Thoracic aorta (tissue), 2 donors: ENCODE results near the gene CCL24. TPM values are rescaled to one million over a fixed set of nuclear protein-coding genes. Genes with fewer than 3 reads are reported as not detected.

Experiments used
- ATAC-seq: fragments of 150-250 bp; one replicate; pipeline ENCODE4 v1.8.0; 2017; ENCODE audit warnings: low read depth; ENCODE audit not compliant: insufficient number of reproducible peaks, low FRiP score
- DNase-seq: peaks from one replicate; pipeline ENCODE4 v3.0.0-alpha.2; 2020; ENCODE audit warnings: low spot score
- H3K27ac ChIP-seq, 2 donors: fragments of 200-600 bp; sonication (generic); 1 replicate in 1 of 2; 2 replicates in 1 of 2; pipeline ENCODE4 v1.5.1; 2016; ENCODE audit warnings: mild to moderate bottlenecking in 2 of 2, moderate library complexity in 2 of 2
- H3K27me3 ChIP-seq: fragments of 200-600 bp; sonication (generic); replicated peaks from 2 replicates; pipeline ENCODE4 v1.6.0; 2016; ENCODE audit warnings: mild to moderate bottlenecking; ENCODE audit not compliant: insufficient read depth
- H3K36me3 ChIP-seq: fragments of 200-600 bp; sonication (generic); one replicate; pipeline ENCODE4 v1.5.1; 2016
- H3K4me1 ChIP-seq, 2 donors: fragments of 200-600 bp; sonication (generic); 1 replicate in 1 of 2; 2 replicates in 1 of 2; pipeline versions ENCODE4 v1.5.1 to v1.6.0; 2016; ENCODE audit warnings: low read depth in 2 of 2, mild to moderate bottlenecking in 1 of 2; ENCODE audit not compliant: control insufficient read depth in 1 of 2
- H3K4me3 ChIP-seq: fragments of 200-600 bp; sonication (generic); 2 replicates; pipeline ENCODE4 v1.5.1; 2016; ENCODE audit warnings: mild to moderate bottlenecking
- H3K9me3 ChIP-seq: fragments of 200-600 bp; sonication (generic); 2 replicates; pipeline ENCODE4 v1.5.1; 2016
- total RNA-seq, 2 donors: library from RNA; depleted of rRNA; stranded (reverse); fragments of >200 nt; gene quantifications; one replicate each; pipeline versions ENCODE4 v1.1.0 to v1.2.3, GENCODE V29; 2016
- TF ChIP-seq, protein P1 (sequence below): fragments of 200-600 bp; sonication (generic); IDR thresholded peaks from one replicate; pipeline ENCODE4 v1.5.1; 2019; ENCODE audit warnings: antibody characterized with exemption

Gene CCL24
- total RNA-seq, 2 donors from 2014 or later, result not detected

GRCh38 chr7:75806560-75807307, 6.9 kb downstream of the CCL24 start:
- no peak overlapping the region for H3K27ac ChIP-seq
- H3K27me3 ChIP-seq, result no peaks in the 10 kb centered on the region
- H3K36me3 ChIP-seq, result no peaks in the 10 kb centered on the region
- no peak overlapping the region for H3K4me3 ChIP-seq
- no peak for ATAC-seq
- DNase-seq, result no peak
- no peaks in the 10 kb centered on the region for H3K4me1 ChIP-seq
- TF ChIP-seq, protein P1, sequence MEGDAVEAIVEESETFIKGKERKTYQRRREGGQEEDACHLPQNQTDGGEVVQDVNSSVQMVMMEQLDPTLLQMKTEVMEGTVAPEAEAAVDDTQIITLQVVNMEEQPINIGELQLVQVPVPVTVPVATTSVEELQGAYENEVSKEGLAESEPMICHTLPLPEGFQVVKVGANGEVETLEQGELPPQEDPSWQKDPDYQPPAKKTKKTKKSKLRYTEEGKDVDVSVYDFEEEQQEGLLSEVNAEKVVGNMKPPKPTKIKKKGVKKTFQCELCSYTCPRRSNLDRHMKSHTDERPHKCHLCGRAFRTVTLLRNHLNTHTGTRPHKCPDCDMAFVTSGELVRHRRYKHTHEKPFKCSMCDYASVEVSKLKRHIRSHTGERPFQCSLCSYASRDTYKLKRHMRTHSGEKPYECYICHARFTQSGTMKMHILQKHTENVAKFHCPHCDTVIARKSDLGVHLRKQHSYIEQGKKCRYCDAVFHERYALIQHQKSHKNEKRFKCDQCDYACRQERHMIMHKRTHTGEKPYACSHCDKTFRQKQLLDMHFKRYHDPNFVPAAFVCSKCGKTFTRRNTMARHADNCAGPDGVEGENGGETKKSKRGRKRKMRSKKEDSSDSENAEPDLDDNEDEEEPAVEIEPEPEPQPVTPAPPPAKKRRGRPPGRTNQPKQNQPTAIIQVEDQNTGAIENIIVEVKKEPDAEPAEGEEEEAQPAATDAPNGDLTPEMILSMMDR, result no peak
- peaks cover 15% of the 10 kb centered on the region for H3K9me3 ChIP-seq

GRCh38 chr7:75804705-75805104, 8.9 kb downstream of the CCL24 start:
- no peak overlapping the region for H3K27ac ChIP-seq
- H3K27me3 ChIP-seq, result no peaks in the 10 kb centered on the region
- H3K4me3 ChIP-seq, result no peak overlapping the region
- TF ChIP-seq, protein P1, result no peak
- H3K4me1 ChIP-seq, result no peaks in the 10 kb centered on the region
- no peak for DNase-seq
- no peak for ATAC-seq
- H3K36me3 ChIP-seq, result no peaks in the 10 kb centered on the region
- peaks cover 15% of the 10 kb centered on the region for H3K9me3 ChIP-seq

- Histone ChIP-seq H3K4me1 (no peaks in the 10 kb centered on the region), H3K36me3 (no peaks in the 10 kb centered on the region), H3K9me3 (peaks cover 15% of the 10 kb centered on the region), H3K27me3 (no peaks in the 10 kb centered on the region), H3K4me3 (no peak overlapping the region), H3K27ac (no peak overlapping the region)
- TF ChIP-seq, protein P1, result no peak
- ATAC-seq (no peak), DNase-seq (no peak)
These were observed 9.6 kb downstream of the CCL24 start for GRCh38 chr7:75804004-75804403.

DNA sequence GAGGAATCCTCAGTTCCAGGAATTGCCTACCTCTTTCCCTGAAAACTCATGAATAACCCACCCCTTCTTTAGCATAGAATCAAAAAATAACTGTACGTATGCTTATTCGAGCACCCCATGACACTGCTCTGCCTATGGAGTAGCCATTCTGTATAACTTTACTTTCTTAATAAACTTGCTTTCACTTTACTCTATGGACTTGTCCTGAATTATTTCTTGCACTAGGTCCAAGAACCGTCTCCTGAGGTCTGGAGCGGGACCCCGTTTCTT, 11.1 kb downstream of the CCL24 start:
- TF ChIP-seq, protein P1, result no peak
- no peaks in the 10 kb centered on the region for H3K36me3 ChIP-seq
- H3K4me3 ChIP-seq, result no peak overlapping the region
- H3K9me3 ChIP-seq, result peaks cover 11% of the 10 kb centered on the region
- DNase-seq (no peak), ATAC-seq (no peak)
- no peaks in the 10 kb centered on the region for H3K4me1 ChIP-seq
- H3K27me3 ChIP-seq, result no peaks in the 10 kb centered on the region
- H3K27ac ChIP-seq, result no peak overlapping the region

DNA sequence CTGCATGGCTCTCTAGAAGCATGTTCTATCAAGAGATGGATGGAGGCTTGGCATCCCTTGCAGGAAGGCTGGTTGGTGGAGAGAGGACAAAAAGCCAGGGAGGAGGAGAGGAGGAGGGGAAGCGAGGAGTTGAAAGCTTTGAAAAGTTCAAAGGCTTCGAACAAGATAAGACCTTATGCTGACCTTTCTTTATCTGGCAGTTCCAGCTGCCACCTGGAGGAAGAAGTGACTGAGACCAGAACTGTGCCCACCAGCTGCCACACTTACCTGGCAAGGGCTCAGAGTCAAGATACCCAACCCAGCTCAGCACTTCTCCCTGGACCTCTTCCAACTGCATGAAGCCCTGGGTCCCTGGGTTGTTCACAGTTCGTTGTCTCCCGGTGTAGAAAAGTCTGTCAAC, 14.8 kb downstream of the CCL24 start:
- no peak for ATAC-seq
- Histone ChIP-seq H3K4me1 (no peaks in the 10 kb centered on the region), H3K9me3 (no peaks in the 10 kb centered on the region), H3K27me3 (no peaks in the 10 kb centered on the region), H3K27ac (no peak overlapping the region), H3K36me3 (no peaks in the 10 kb centered on the region), H3K4me3 (no peak overlapping the region)
- DNase-seq, result no peak
- TF ChIP-seq, protein P1, result no peak
